Esophagus muscularis mucosa (tissue), 4 donors: ENCODE results near the gene SDR42E1. TPM values are rescaled to one million over a fixed set of nuclear protein-coding genes. Genes with fewer than 3 reads are reported as not detected.
"Not testable (repeated sequence)": the region's sequence is repeated elsewhere in the genome, so short reads cannot be mapped to it uniquely, and the experiment has no call there.

Experiments used
- DNase-seq: peaks from one replicate; pipeline ENCODE4 v3.0.0-alpha.2; 2017; ENCODE audit errors: extremely low spot score
- H3K27ac ChIP-seq, 4 donors: fragments of 200-600 bp; sonication (generic); replicated peaks in 1 of 4; 1 replicate in 3 of 4; 2 replicates in 1 of 4; pipeline ENCODE4 v1.5.1; 2016 to 2019; ENCODE audit warnings: mild to moderate bottlenecking in 1 of 4
- H3K27me3 ChIP-seq, 4 donors: fragments of 200-600 bp; sonication (generic); one replicate each; pipeline versions ENCODE4 v1.5.1 to v1.6.0; 2016 to 2019
- H3K36me3 ChIP-seq, 4 donors: fragments of 200-600 bp; sonication (generic); one replicate each; pipeline ENCODE4 v1.5.1; 2016 to 2019
- H3K4me1 ChIP-seq, 4 donors: fragments of 200-600 bp; sonication (generic); one replicate each; pipeline ENCODE4 v1.5.1; 2016 to 2019
- H3K4me3 ChIP-seq, 4 donors: fragments of 200-600 bp; sonication (generic); 1 replicate in 2 of 4; 2 replicates in 2 of 4; pipeline ENCODE4 v1.5.1; 2016 to 2019; ENCODE audit warnings: mild to moderate bottlenecking in 4 of 4, moderate library complexity in 1 of 4
- H3K9me3 ChIP-seq, 4 donors: fragments of 200-600 bp; sonication (generic); 1 replicate in 3 of 4; 2 replicates in 1 of 4; pipeline ENCODE4 v1.5.1; 2016 to 2019
- EP300 ChIP-seq: sonication (generic); formaldehyde crosslinking; IDR thresholded peaks from one replicate; pipeline ENCODE4 v1.6.1; 2017; ENCODE audit warnings: antibody characterized with exemption
- POLR2A ChIP-seq: fragments of 450-650 bp; IDR thresholded peaks from one replicate; pipeline ENCODE4 v1.6.1; 2017; ENCODE audit warnings: antibody characterized with exemption, moderate library complexity, mild to moderate bottlenecking, low read depth
- POLR2AphosphoS5 ChIP-seq, 2 donors: sonication (generic); formaldehyde crosslinking; IDR thresholded peaks; one replicate each; pipeline ENCODE4 v1.6.1; 2017; ENCODE audit warnings: antibody characterized with exemption in 2 of 2
- WGBS: methylation state at CpG from one replicate; pipeline ENCODE4 v1.1.5; 2018; 5-methylcytosine and 5-hydroxymethylcytosine counted together
- intact Hi-C: fragments of 100-400 bp; cut with DNase I; formaldehyde crosslinking; loops from one replicate; pipeline ENCODE4 v1.15.1; 2023
- total RNA-seq, 4 donors: library from RNA; depleted of rRNA; stranded (reverse); fragments of >200 nt; gene quantifications; one replicate each; pipeline versions ENCODE4 v1.1.0 to v1.2.1, GENCODE V29; 2016
- TF ChIP-seq, protein P1 (sequence below), 3 experiments: fragments of 200-600 bp in 2 of 3; fragments of 450-650 bp in 1 of 3; sonication (generic) in 2 of 3; IDR thresholded peaks; one replicate each; pipeline ENCODE4 v1.5.1; 2017 to 2019; ENCODE audit warnings: antibody characterized with exemption in 3 of 3, mild to moderate bottlenecking in 2 of 3, moderate library complexity in 1 of 3

The SDR42E1 gene
- total RNA-seq, 4 donors from 2014 or later, result 0.66 to 1.3 (median 1.00) TPM

DNA sequence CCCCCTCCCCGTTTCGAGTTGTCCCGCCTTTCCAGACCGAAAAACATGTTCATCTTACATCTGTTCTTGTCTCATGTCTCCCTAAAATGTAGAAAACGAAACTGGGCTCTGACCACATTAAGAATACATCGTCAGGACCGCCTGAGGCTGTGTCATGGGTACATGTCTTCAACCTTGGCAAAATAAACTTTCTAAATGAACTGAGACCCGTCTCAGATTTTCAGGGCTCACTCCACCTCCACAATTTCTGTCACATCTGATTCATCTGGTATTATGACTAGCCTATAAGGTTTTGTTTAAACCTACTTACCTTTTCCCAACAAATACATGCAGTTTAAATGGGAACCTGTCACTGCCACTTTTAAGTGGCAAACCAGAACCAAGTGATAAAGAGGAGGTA lies 621 bp downstream of the SDR42E1 start:
- WGBS, result 85% methylated on average over 8 of the region's 8 CpGs
- no peak for DNase-seq
- H3K4me3 ChIP-seq, result peak overlapping the region; percentile 48 to 64 (median 49)

DNA sequence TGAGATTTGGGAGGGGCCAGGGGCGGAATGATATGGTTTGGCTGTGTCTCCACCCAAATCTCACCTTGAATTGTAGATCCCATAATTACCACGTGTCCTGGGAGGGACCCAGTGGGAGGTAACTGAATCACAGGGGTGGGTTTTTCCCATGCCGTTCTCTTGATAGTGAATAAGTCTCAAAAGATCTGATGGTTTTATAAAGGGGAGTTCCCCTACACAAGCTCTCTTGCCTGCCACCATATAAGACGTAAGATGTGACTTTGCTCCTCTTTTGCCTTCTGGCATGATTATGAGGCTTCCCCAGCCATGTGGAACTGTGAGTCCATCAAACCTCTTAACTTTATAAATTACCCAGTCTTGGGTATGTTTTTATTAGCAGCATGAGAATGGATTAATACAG lies 1.5 kb downstream of the SDR42E1 start:
- not testable (repeated sequence) for DNase-seq, H3K9me3 ChIP-seq

More for the DNA sequence above, 621 bp downstream of the SDR42E1 start:
- TF ChIP-seq EP300 (no peak), POLR2A (no peak), POLR2AphosphoS5 (IDR thresholded peaks at IDR 0.05) (no peak)
- TF ChIP-seq, protein P1, sequence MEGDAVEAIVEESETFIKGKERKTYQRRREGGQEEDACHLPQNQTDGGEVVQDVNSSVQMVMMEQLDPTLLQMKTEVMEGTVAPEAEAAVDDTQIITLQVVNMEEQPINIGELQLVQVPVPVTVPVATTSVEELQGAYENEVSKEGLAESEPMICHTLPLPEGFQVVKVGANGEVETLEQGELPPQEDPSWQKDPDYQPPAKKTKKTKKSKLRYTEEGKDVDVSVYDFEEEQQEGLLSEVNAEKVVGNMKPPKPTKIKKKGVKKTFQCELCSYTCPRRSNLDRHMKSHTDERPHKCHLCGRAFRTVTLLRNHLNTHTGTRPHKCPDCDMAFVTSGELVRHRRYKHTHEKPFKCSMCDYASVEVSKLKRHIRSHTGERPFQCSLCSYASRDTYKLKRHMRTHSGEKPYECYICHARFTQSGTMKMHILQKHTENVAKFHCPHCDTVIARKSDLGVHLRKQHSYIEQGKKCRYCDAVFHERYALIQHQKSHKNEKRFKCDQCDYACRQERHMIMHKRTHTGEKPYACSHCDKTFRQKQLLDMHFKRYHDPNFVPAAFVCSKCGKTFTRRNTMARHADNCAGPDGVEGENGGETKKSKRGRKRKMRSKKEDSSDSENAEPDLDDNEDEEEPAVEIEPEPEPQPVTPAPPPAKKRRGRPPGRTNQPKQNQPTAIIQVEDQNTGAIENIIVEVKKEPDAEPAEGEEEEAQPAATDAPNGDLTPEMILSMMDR (IDR thresholded peaks at IDR 0.05), result no peak
- Histone ChIP-seq H3K9me3 (peaks cover 0 to 13% (median 6%) of the 10 kb centered on the region in 4 donors), H3K4me1 (peaks cover 0 to 3% (median 0%) of the 10 kb centered on the region in 4 donors), H3K36me3 (no peaks in the 10 kb centered on the region), H3K27me3 (peaks cover 0 to 18% (median 0%) of the 10 kb centered on the region in 4 donors), H3K27ac (no peak overlapping the region)
- intact Hi-C loops, result no loop called here

DNA sequence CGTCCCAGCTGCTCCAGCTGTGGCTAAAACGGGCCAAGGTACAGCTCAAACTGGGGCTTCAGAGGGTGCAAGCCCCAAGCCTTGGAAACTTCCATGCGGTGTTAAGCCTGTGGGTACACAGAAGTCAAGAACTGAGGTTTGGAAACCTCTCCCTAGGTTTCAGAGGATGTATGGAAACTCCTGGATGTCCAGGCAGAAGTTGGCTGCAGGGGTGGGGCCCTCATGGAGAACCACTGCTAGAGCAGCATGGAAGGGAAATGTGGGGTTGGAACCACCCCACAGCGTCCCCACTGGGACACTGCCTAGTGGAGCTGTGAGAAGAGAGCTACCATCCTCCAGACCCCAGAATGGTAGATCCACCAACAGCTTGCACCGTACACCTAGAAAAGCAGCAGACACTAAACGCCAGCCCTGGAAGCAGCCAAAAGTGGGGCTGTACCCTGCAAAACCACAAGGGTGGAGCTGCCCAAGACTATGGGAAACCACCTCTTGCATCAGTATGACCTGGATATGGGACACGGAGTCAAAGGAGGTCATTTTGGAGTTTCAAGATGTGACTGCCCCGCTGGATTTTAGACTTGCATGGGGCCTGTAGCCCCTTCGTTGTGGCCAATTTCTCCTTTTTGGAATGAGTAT lies 2.2 kb downstream of the SDR42E1 start:
- Histone ChIP-seq H3K4me3 (no peak overlapping the region), H3K27ac (no peak overlapping the region), H3K27me3 (peaks cover 0 to 18% (median 0%) of the 10 kb centered on the region in 4 donors), H3K9me3 (peaks cover 0 to 7% (median 3%) of the 10 kb centered on the region in 4 donors), H3K4me1 (peaks cover 0 to 3% (median 0%) of the 10 kb centered on the region in 4 donors), H3K36me3 (no peaks in the 10 kb centered on the region)
- TF ChIP-seq POLR2AphosphoS5 (IDR thresholded peaks at IDR 0.05) (no peak), EP300 (no peak), POLR2A (no peak)
- TF ChIP-seq, protein P1 (IDR thresholded peaks at IDR 0.05), result no peak
- no peak for DNase-seq
- 99% methylated on average over 9 of the region's 9 CpGs for WGBS
- intact Hi-C loops, result no loop called here

More for the DNA sequence above, 1.5 kb downstream of the SDR42E1 start:
- H3K4me3 ChIP-seq, H3K27ac ChIP-seq, H3K36me3 ChIP-seq, H3K4me1 ChIP-seq, intact Hi-C loops: not testable (repeated sequence)
- 80% methylated on average over 4 of the region's 4 CpGs for WGBS
- peaks cover 0 to 18% (median 0%) of the 10 kb centered on the region in 4 donors for H3K27me3 ChIP-seq

DNA sequence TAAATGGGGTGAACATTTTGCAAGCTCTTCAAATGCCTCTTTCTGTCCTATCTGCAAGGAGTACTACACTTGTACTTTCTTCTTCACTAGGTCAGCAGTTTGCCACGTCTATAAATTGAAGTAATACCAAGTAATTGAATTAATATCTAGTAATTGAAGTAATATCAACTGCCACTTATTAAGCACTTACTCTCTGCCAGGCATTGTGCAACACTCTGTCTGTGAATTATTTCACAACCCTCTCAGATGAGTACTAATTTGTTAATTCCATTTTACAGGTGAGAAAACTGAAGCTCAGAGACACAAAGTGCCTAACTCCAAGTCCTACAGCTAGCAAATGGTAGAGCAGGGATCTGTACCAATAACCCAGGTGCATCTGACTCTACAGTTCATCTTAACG lies 4.1 kb downstream of the SDR42E1 start:
- no peak for DNase-seq
- no peak overlapping the region for H3K27ac ChIP-seq
- no peaks in the 10 kb centered on the region for H3K36me3 ChIP-seq
- H3K9me3 ChIP-seq, result peaks cover 0 to 7% (median 3%) of the 10 kb centered on the region in 4 donors
- no peak overlapping the region for H3K4me3 ChIP-seq
- TF ChIP-seq, protein P1 (IDR thresholded peaks at IDR 0.05), result no peak
- TF ChIP-seq POLR2AphosphoS5 (IDR thresholded peaks at IDR 0.05), result no peak
- no peak for TF ChIP-seq EP300
- TF ChIP-seq POLR2A, result no peak
- peaks cover 0 to 18% (median 0%) of the 10 kb centered on the region in 4 donors for H3K27me3 ChIP-seq
- intact Hi-C loops, result no loop called here
- WGBS, result 86% methylated on average over 2 of the region's 2 CpGs
- peaks cover 0 to 3% (median 0%) of the 10 kb centered on the region in 4 donors for H3K4me1 ChIP-seq

- TF ChIP-seq POLR2AphosphoS5 (IDR thresholded peaks at IDR 0.05), result no peak
- H3K9me3 ChIP-seq, result peaks cover 0 to 7% (median 3%) of the 10 kb centered on the region in 4 donors
- no peak overlapping the region for H3K27ac ChIP-seq
- peaks cover 0 to 10% (median 0%) of the 10 kb centered on the region in 4 donors for H3K27me3 ChIP-seq
- no peaks in the 10 kb centered on the region for H3K36me3 ChIP-seq
- no peak overlapping the region for H3K4me3 ChIP-seq
- intact Hi-C loops, result no loop called here
- 93% methylated on average over 5 of the region's 5 CpGs for WGBS
- peaks cover 0 to 3% (median 0%) of the 10 kb centered on the region in 4 donors for H3K4me1 ChIP-seq
- no peak for DNase-seq
Measured at GRCh38 chr16:82006036-82006435, 5.2 kb downstream of the SDR42E1 start.
